OCI-LY3 (cell line): ENCODE results near the gene VGLL2.

Experiments
- CTCF ChIP-seq: fragments of 200-600, 300-600 bp; sonication (generic); IDR thresholded peaks from 2 replicates; pipeline ENCODE4 v1.5.1; 2014; ENCODE audit warnings: antibody characterized with exemption, low read length, low read depth
- EZH2phosphoT487 ChIP-seq: fragments of 200-600 bp; shearing (Covaris generic); IDR thresholded peaks from 2 replicates; pipeline ENCODE4 v1.6.1; 2018; ENCODE audit warnings: antibody characterized with exemption, mixed run types, low read depth

GRCh38 chr6:117233145-117233544, 32.2 kb upstream of the VGLL2 start:
- TF ChIP-seq EZH2phosphoT487 (no peak), CTCF (no peak)
